Measurements from ENCODE around the gene MARK3.
"Not testable (repeated sequence)": the region's sequence is repeated elsewhere in the genome, so short reads cannot be mapped to it uniquely, and the experiment has no call there.

MARK3 gene

DNA sequence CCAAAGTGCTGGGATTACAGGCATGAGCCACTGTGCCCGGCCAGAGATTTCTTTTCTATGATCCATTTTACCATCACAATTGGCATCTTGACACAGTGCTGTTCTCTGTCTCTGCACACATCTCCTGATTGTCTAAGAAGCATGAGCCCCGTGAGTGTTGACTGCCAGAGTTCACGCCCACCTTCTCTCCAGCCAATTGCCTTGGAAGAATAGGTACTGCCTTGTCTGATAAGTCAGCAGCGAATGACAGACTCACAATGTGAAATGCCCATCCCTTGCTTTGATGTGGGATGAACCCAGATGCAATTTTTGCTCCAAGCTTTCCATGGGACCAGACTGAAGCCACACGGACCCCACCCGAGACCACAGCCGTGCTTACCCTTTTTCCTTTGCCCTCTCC is 31.9 kb upstream of the MARK3 start:
- TF ChIP-seq POLR2A (IDR thresholded peaks at IDR 0.05; ENCODE audit: low read depth, low read length) = no peak
- DNase-seq (ENCODE audit: insufficient read length, low spot score) (no peak), FAIRE-seq (no peak)

GRCh38 chr14:103354141-103354540 is 31.1 kb upstream of the MARK3 start:
- no peak for DNase-seq (ENCODE audit: insufficient read length, low spot score)
- no peak for TF ChIP-seq POLR2A (IDR thresholded peaks at IDR 0.05; ENCODE audit: low read depth, low read length)
- no peak for FAIRE-seq

GRCh38 chr14:103356024-103356682 is 29.1 kb upstream of the MARK3 start:
- TF ChIP-seq POLR2A (IDR thresholded peaks at IDR 0.05; ENCODE audit: low read depth, low read length) = no peak
- no peak for DNase-seq (ENCODE audit: insufficient read length, low spot score)
- no peak for FAIRE-seq

DNA sequence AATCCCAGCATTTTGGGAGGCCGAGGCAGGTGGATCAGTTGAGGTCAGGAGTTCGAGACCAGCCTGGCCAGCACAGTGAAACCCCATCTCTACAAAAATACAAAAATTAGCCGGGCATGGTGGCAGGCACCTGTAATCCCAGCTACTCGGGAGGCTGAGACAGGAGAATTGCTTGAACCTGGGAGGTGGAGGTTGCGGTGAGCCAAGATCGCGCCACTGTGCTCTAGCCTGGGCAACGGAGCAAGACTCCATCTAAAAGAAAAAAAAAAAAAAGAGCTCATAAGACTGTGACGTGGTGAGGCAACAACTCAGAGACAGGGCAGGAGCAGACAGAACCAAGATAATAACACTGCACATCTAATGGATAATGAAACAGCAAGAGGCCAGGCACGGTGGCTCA is 27.7 kb upstream of the MARK3 start:
- not testable (repeated sequence) for DNase-seq (ENCODE audit: insufficient read length, low spot score); FAIRE-seq

GRCh38 chr14:103360548-103360947 is 24.7 kb upstream of the MARK3 start:
- no peak for FAIRE-seq
- no peak for TF ChIP-seq POLR2A (IDR thresholded peaks at IDR 0.05; ENCODE audit: low read depth, low read length)
- no peak for DNase-seq (ENCODE audit: insufficient read length, low spot score)

GRCh38 chr14:103361867-103362266 is 23.3 kb upstream of the MARK3 start:
- DNase-seq (ENCODE audit: insufficient read length, low spot score) (no peak), FAIRE-seq (peak; percentile 95)
- no peak for TF ChIP-seq POLR2A (IDR thresholded peaks at IDR 0.05; ENCODE audit: low read depth, low read length)

DNA sequence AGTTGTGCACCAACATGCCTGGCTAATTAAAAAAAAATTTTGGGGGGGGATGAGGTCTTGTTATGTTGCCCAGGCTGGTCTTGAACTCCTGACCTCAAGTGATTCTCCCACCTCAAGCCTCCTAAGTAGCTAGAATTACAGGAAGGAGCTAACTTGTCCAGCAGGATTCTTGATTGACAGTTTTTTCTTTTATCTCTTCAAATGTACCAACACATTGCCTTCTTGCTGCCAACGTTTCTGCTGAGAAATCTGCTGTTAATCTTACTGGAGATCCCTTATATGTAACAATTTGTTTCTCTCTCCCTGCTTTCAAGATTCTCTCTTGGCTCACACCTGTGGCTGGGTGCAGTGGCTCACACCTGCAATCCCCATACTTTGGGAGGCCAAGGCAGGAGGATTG is 22.4 kb upstream of the MARK3 start:
- no peak for TF ChIP-seq POLR2A (IDR thresholded peaks at IDR 0.05; ENCODE audit: low read depth, low read length)
- FAIRE-seq = no peak
- DNase-seq (ENCODE audit: insufficient read length, low spot score) = no peak

DNA sequence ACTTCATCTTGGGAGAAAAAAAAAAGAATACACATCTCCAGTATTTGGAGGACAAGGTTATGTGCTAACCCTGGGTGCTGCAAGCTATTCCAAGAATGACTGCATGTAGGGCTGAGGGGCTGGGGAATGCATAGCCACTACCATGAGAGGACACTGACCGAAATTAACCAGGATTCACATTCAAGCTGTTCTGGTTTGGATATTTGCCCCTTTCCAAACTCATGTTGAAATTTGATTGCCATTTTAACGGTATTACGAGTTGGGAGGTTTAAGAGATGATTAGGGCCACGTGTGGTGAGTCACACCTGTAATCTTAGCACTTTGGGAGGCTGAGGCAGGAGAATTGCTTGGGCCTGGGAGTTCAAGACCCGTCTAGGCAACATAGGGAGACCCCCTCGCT is 18.5 kb upstream of the MARK3 start:
- FAIRE-seq (no peak), DNase-seq (ENCODE audit: insufficient read length, low spot score) (no peak)
- no peak for TF ChIP-seq POLR2A (IDR thresholded peaks at IDR 0.05; ENCODE audit: low read depth, low read length)

DNA sequence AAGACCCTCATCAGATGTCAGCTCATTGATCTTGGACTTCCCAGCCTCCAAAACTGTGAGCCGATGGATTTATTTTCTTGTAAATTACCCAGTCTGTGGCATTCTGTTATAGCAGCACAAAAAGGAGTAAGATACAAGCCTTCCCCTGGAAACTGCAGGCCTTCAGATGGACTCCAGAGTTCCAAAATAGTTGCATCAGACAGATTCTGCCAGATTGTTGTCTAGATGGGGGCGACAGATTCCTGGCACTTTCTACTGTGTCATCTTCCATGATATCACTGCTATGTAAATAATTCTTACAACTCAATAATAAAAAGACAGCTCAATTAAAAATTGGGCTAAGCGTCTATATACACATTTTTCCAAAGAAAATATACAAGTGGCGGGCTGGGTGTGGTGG is 17.2 kb upstream of the MARK3 start:
- FAIRE-seq = no peak

GRCh38 chr14:103370087-103370486 is 15.1 kb upstream of the MARK3 start:
- FAIRE-seq (no peak), DNase-seq (ENCODE audit: insufficient read length, low spot score) (no peak)
- TF ChIP-seq POLR2A (IDR thresholded peaks at IDR 0.05; ENCODE audit: low read depth, low read length) = no peak

More for the DNA sequence above, 17.2 kb upstream of the MARK3 start:
- no peak for TF ChIP-seq POLR2A (IDR thresholded peaks at IDR 0.05; ENCODE audit: low read depth, low read length)
- no peak for DNase-seq (ENCODE audit: insufficient read length, low spot score)

GRCh38 chr14:103372017-103372416 is 13.2 kb upstream of the MARK3 start:
- FAIRE-seq (no peak), DNase-seq (ENCODE audit: insufficient read length, low spot score) (no peak)
- TF ChIP-seq POLR2A (IDR thresholded peaks at IDR 0.05; ENCODE audit: low read depth, low read length) = no peak

- FAIRE-seq = peak; percentile 99
- DNase-seq (ENCODE audit: insufficient read length, low spot score) = peak; percentile 90
- no peak for TF ChIP-seq POLR2A (IDR thresholded peaks at IDR 0.05; ENCODE audit: low read depth, low read length)
Observed at GRCh38 chr14:103372552-103373304, 12.5 kb upstream of the MARK3 start.

- no peak for FAIRE-seq
- TF ChIP-seq POLR2A (IDR thresholded peaks at IDR 0.05; ENCODE audit: low read depth, low read length) = no peak
- DNase-seq (ENCODE audit: insufficient read length, low spot score) = no peak
Observed at GRCh38 chr14:103374121-103374520, 11.1 kb upstream of the MARK3 start.

GRCh38 chr14:103377522-103378037 is 7.6 kb upstream of the MARK3 start:
- no peak for FAIRE-seq
- TF ChIP-seq POLR2A (IDR thresholded peaks at IDR 0.05; ENCODE audit: low read depth, low read length) = no peak

More at GRCh38 chr14:103377522-103378037, 7.6 kb upstream of the MARK3 start:
- DNase-seq (ENCODE audit: insufficient read length, low spot score) = no peak

Data from H54 (cell line).